ENCODE data around the gene ERCC6L2. TPM values are rescaled to one million over a fixed set of nuclear protein-coding genes. Genes with fewer than 3 reads are reported as not detected.

Gene ERCC6L2
- total and polyA plus RNA-seq, 2 of the 8 experiments (the other 6 are each of a cell fraction or from before 2014, with no cell fraction given): 9.8 to 50.0 TPM

DNA sequence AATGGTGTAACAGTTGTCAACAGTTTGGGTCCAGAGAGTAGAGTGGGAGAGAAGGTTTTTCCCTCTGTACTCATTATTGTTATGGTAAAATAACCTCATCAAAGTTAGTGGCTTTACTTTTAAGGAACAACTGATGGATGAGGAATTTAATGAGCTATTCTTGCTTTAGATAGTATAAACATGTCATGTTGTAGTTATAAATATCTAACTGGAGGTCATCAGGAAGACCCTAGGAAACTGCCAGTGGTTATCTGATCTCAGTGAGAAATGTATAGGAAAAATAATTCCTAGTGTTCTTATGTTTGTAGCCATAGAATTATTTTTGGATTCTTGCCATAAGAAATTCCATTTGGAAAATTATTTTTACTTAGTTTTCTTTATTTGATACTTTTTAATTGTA, 4.1 kb downstream of the ERCC6L2 start (continued):
- TF ChIP-seq, protein P1, sequence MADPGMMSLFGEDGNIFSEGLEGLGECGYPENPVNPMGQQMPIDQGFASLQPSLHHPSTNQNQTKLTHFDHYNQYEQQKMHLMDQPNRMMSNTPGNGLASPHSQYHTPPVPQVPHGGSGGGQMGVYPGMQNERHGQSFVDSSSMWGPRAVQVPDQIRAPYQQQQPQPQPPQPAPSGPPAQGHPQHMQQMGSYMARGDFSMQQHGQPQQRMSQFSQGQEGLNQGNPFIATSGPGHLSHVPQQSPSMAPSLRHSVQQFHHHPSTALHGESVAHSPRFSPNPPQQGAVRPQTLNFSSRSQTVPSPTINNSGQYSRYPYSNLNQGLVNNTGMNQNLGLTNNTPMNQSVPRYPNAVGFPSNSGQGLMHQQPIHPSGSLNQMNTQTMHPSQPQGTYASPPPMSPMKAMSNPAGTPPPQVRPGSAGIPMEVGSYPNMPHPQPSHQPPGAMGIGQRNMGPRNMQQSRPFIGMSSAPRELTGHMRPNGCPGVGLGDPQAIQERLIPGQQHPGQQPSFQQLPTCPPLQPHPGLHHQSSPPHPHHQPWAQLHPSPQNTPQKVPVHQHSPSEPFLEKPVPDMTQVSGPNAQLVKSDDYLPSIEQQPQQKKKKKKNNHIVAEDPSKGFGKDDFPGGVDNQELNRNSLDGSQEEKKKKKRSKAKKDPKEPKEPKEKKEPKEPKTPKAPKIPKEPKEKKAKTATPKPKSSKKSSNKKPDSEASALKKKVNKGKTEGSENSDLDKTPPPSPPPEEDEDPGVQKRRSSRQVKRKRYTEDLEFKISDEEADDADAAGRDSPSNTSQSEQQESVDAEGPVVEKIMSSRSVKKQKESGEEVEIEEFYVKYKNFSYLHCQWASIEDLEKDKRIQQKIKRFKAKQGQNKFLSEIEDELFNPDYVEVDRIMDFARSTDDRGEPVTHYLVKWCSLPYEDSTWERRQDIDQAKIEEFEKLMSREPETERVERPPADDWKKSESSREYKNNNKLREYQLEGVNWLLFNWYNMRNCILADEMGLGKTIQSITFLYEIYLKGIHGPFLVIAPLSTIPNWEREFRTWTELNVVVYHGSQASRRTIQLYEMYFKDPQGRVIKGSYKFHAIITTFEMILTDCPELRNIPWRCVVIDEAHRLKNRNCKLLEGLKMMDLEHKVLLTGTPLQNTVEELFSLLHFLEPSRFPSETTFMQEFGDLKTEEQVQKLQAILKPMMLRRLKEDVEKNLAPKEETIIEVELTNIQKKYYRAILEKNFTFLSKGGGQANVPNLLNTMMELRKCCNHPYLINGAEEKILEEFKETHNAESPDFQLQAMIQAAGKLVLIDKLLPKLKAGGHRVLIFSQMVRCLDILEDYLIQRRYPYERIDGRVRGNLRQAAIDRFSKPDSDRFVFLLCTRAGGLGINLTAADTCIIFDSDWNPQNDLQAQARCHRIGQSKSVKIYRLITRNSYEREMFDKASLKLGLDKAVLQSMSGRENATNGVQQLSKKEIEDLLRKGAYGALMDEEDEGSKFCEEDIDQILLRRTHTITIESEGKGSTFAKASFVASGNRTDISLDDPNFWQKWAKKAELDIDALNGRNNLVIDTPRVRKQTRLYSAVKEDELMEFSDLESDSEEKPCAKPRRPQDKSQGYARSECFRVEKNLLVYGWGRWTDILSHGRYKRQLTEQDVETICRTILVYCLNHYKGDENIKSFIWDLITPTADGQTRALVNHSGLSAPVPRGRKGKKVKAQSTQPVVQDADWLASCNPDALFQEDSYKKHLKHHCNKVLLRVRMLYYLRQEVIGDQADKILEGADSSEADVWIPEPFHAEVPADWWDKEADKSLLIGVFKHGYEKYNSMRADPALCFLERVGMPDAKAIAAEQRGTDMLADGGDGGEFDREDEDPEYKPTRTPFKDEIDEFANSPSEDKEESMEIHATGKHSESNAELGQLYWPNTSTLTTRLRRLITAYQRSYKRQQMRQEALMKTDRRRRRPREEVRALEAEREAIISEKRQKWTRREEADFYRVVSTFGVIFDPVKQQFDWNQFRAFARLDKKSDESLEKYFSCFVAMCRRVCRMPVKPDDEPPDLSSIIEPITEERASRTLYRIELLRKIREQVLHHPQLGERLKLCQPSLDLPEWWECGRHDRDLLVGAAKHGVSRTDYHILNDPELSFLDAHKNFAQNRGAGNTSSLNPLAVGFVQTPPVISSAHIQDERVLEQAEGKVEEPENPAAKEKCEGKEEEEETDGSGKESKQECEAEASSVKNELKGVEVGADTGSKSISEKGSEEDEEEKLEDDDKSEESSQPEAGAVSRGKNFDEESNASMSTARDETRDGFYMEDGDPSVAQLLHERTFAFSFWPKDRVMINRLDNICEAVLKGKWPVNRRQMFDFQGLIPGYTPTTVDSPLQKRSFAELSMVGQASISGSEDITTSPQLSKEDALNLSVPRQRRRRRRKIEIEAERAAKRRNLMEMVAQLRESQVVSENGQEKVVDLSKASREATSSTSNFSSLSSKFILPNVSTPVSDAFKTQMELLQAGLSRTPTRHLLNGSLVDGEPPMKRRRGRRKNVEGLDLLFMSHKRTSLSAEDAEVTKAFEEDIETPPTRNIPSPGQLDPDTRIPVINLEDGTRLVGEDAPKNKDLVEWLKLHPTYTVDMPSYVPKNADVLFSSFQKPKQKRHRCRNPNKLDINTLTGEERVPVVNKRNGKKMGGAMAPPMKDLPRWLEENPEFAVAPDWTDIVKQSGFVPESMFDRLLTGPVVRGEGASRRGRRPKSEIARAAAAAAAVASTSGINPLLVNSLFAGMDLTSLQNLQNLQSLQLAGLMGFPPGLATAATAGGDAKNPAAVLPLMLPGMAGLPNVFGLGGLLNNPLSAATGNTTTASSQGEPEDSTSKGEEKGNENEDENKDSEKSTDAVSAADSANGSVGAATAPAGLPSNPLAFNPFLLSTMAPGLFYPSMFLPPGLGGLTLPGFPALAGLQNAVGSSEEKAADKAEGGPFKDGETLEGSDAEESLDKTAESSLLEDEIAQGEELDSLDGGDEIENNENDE (IDR thresholded peaks at IDR 0.05; ENCODE audit: insufficient replicate concordance, low read length): no peak
- TF ChIP-seq RNF2 (IDR thresholded peaks at IDR 0.05; ENCODE audit: borderline replicate concordance, low read depth, low read length, missing control alignments, poor library complexity, severe bottlenecking) (no peak), JUN (IDR thresholded peaks at IDR 0.05; ENCODE audit: low read depth, low read length) (no peak), CTBP2 (IDR thresholded peaks at IDR 0.05; ENCODE audit: borderline replicate concordance, insufficient read depth, insufficient read length, low read length) (no peak), SIRT6 (IDR thresholded peaks at IDR 0.05; ENCODE audit: low read length) (no peak), CHD2 (IDR thresholded peaks at IDR 0.05; ENCODE audit: low read length) (no peak), KDM1A (IDR thresholded peaks at IDR 0.05; ENCODE audit: borderline replicate concordance, low read length) (no peak), CREB1 (IDR thresholded peaks at IDR 0.05) (no peak), SP4 (IDR thresholded peaks at IDR 0.05; ENCODE audit: low read length) (no peak), SIN3A (conservative IDR thresholded peaks at IDR 0.05 in 1 of 2, IDR thresholded peaks at IDR 0.05 in 1 of 2; ENCODE audit: low read depth in 1 of 2, low read length in 2 of 2) (no peak), RBBP5 (IDR thresholded peaks at IDR 0.05; ENCODE audit: borderline replicate concordance, low read depth, low read length) (no peak), KDM5A (IDR thresholded peaks at IDR 0.05; ENCODE audit: low read length) (no peak)
